ENCODE results near the gene FGF18.

- no peak for TF ChIP-seq CTCF (IDR thresholded peaks at IDR 0.05)
- no peak for TF ChIP-seq POLR2A (IDR thresholded peaks at IDR 0.05)
Observed at GRCh38 chr5:171422495-171422894, 3.0 kb downstream of the FGF18 start.

Data from heart left ventricle (tissue), 13 donors.